Astrocyte of the hippocampus (primary cell): ENCODE results near the gene VAT1L.
"Not testable (repeated sequence)": the region's sequence is repeated elsewhere in the genome, so short reads cannot be mapped to it uniquely, and the experiment has no call there.

Experiments used
- DNase-seq: peaks from one replicate; pipeline ENCODE4 v3.0.0; 2011; ENCODE audit warnings: low read depth, low spot score

Gene VAT1L

GRCh38 chr16:77910021-77910420 lies 121.7 kb downstream of the VAT1L start:
- no peak for DNase-seq

- DNase-seq, result no peak
These were observed 124.3 kb downstream of the VAT1L start for GRCh38 chr16:77912617-77913016.

GRCh38 chr16:77913738-77914253 lies 125.4 kb downstream of the VAT1L start:
- DNase-seq, result peak; percentile 55

GRCh38 chr16:77916111-77916510 lies 127.7 kb downstream of the VAT1L start:
- no peak for DNase-seq

GRCh38 chr16:77917971-77918370 lies 129.6 kb downstream of the VAT1L start:
- no peak for DNase-seq

GRCh38 chr16:77918809-77919707 lies 130.7 kb downstream of the VAT1L start:
- DNase-seq, result peak; percentile 66

GRCh38 chr16:77919761-77920415 lies 131.5 kb downstream of the VAT1L start:
- DNase-seq, result no peak

- DNase-seq, result no peak
These were observed 132.6 kb downstream of the VAT1L start for GRCh38 chr16:77920984-77921383.

- no peak for DNase-seq
These were observed 133.9 kb downstream of the VAT1L start for GRCh38 chr16:77922228-77922754.

GRCh38 chr16:77925531-77925930 lies 137.2 kb downstream of the VAT1L start:
- no peak for DNase-seq

- DNase-seq, result no peak
These were observed 139.7 kb downstream of the VAT1L start for GRCh38 chr16:77928096-77928495.

GRCh38 chr16:77929004-77929403 lies 140.6 kb downstream of the VAT1L start:
- no peak for DNase-seq

- DNase-seq, result no peak
These were observed 142.7 kb downstream of the VAT1L start for GRCh38 chr16:77931058-77931457.

- DNase-seq, result no peak
These were observed 149.2 kb downstream of the VAT1L start for GRCh38 chr16:77937473-77938149.

- DNase-seq, result no peak
These were observed 150.5 kb downstream of the VAT1L start for GRCh38 chr16:77938913-77939312.

- DNase-seq, result no peak
These were observed 151.6 kb downstream of the VAT1L start for GRCh38 chr16:77939968-77940367.

GRCh38 chr16:77943801-77944200 lies 155.4 kb downstream of the VAT1L start:
- no peak for DNase-seq

- no peak for DNase-seq
These were observed 156.3 kb downstream of the VAT1L start for GRCh38 chr16:77944631-77945030.

GRCh38 chr16:77945126-77945525 lies 156.8 kb downstream of the VAT1L start:
- peak; percentile 28 for DNase-seq

- peak; percentile 73 for DNase-seq
These were observed 158.5 kb downstream of the VAT1L start for GRCh38 chr16:77946823-77947222.

GRCh38 chr16:77947590-77947989 lies 159.2 kb downstream of the VAT1L start:
- not testable (repeated sequence) for DNase-seq

- no peak for DNase-seq
These were observed 160.5 kb downstream of the VAT1L start for GRCh38 chr16:77948835-77949234.
